ENCODE data around the gene VAMP5.
"Not testable (repeated sequence)": the region's sequence is repeated elsewhere in the genome, so short reads cannot be mapped to it uniquely, and the experiment has no call there.

The VAMP5 gene

DNA sequence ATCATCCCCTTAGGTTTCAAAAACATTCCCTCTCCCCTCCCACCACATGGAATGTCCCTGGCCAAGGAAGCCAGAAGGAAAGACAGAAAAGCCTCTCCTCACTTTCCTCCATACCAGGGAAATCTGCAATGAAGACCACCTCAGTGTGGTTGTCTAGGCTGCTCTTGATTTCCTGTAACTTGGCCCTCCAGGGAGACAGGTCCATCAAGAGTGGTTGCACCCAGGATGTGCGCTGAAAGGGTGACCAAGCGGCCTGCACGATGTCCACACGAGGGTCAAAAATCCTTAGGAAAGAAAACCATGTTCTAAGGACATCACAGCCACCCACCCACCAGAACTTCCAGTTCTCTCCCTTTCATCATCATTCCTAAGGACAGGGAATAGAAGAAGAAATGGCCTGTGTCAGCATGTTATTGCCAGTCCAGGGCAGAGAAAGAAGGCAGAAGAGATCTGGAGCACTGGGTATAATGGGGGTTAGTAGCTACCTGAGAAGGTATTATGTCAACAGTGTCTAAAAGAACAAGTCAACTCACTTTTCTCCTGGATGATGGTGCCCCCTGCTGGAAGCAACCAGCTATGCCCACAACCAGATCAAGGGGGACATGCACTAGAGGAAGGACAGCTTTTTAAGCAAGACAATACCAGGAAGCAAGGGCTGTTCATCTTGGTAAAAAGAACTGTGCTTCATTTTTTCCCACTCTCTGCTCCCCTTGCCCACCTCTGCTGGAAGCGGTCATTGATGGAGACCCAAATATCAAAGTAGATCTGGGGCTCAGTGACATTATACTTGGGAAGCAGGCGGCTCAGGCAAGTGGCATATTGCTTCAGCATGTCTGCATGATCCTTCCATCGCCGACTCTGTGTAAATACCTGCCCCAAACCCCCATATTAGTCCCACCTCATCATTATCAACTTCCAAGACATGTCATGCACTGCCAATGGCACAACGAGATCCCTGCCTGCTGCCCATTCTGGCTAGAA, 32.2 kb upstream of the VAMP5 start:
- DNase-seq: peak; percentile 65

DNA sequence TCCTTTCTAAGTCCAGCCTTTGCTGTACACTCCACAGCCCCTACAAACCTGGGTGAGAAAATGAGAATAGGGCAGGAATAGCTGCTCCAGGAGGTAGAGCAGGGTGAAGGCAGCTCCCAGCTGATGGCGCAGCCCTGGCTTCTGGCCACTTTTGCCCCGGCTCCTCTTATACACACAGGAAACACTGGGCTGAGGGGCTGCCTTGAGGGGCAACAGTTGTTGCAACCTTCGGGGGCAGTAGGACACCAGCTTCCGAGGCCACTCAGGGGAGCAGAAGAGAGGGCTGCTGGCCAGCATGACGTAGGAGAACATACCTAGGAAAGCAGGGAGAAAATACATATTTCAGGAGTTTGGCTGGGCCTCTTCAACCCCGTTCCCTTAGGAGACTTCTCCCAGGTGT, 31.0 kb upstream of the VAMP5 start:
- no peak for DNase-seq

GRCh38 chr2:85554980-85555612, 29.1 kb upstream of the VAMP5 start:
- no peak for DNase-seq

DNA sequence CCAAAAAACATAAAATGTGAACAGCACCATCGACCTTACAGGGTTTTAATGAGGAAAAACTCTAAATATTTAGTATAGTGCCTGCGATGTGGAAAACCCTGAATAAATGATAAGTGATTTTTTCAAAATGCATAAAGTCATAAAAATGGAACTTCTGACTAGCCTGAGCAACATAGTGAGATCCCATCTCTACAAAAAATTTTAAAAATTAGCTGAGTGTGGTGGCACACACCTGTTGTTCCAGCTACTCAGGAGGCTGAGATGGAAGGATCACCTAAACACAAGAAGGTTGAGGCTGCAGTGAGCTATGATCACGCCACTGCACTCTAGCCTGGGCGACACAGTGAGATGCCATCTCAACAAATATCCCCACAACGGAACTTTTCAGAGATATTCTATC, 27.1 kb upstream of the VAMP5 start:
- no peak for DNase-seq

- no peak for DNase-seq
Measured at GRCh38 chr2:85558160-85558559, 26.1 kb upstream of the VAMP5 start.

GRCh38 chr2:85560403-85560726, 23.9 kb upstream of the VAMP5 start:
- DNase-seq: not testable (repeated sequence)

DNA sequence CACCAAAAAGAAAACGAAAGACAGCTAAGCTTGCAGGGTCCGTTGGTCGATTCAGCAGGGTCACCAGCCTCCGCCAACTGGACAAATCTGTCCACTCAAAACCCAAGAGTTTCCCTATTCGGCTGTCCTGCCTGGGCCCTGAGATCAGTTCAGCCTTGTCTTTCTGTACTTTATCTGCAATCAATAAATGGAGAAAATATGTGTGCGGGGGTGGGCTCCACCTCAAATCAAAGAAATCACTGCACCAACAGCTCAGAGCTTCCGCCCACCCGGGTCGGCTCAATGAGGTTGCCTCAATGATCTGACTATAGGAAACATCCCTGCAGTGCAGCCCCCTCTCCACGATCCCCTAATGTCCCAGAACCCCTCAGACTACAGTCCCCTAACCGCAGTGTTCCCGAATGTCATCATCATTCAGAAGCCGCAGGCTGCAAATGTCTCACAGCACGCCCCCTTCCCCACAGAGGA, 23.4 kb upstream of the VAMP5 start:
- no peak for DNase-seq

- peak; percentile 60 for DNase-seq
Measured at GRCh38 chr2:85561280-85562212, 22.7 kb upstream of the VAMP5 start, which contains the start of gene GGCX. TSS of gene GGCX (minus strand) at chr2:85561493. CDS start at chr2:85561428, 65 bp downstream.

DNA sequence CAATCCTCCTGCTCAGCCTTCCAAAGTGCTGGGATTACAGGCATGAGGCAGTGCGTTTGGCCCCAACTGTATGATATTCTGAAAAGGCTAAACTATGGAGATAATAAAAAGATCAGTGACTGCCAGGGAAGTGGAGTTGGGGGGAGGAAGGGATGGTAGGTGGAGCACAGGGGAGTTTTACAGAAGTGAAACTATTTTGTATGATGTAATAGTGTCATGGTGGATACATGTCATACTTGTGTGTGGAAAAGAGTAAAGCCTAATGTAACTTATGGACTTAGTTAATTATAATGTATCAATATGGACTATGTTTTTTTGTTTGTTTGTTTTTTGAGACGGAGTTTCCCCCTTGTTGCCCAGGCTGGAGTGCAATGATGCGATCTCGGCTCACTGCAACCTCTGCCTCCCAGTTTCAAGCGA, 20.1 kb upstream of the VAMP5 start:
- DNase-seq: no peak

- no peak for DNase-seq
Measured at GRCh38 chr2:85566265-85566664, 18.0 kb upstream of the VAMP5 start.

DNA sequence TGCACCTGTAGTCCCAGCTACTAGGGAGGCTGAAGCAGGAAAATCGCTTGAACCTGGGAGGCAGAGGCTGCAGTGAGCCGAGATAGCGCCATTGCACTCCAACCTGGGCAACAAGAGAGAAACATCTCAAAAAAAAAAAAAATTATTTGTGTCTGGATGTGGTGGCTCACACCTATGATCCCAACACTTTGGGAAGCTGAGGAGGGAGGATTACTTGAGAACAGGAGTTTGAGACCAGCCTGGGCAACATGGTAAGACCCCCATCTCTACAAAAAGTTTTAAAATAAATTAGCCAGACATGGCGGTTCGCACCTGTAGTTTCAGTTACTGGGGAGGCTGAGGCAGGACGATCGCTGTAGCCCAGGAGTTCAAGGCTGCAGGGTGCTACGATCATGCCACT, 8.5 kb upstream of the VAMP5 start:
- no peak for DNase-seq

DNA sequence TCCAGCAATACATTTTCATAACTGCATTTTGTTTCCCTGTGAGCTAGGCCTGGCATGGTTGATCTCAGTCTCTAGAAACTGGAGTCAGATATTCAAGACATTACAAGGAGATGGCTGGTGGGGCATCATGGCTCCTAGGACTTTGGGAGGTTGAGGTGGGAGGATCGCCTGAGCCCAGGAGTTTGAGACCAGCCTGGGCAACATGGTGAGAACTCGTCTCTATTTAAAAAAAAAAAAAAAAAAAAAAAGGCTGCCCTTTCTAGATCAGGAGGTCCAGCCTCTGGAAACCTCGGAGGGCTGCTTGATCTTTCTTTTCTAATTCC, 7.2 kb upstream of the VAMP5 start:
- no peak for DNase-seq

GRCh38 chr2:85577386-85578242, 6.6 kb upstream of the VAMP5 start, which contains the start of gene VAMP8:
TSS of gene VAMP8 (plus strand) at chr2:85577586. CDS start at chr2:85577647, 61 bp downstream.
- DNase-seq: no peak

DNA sequence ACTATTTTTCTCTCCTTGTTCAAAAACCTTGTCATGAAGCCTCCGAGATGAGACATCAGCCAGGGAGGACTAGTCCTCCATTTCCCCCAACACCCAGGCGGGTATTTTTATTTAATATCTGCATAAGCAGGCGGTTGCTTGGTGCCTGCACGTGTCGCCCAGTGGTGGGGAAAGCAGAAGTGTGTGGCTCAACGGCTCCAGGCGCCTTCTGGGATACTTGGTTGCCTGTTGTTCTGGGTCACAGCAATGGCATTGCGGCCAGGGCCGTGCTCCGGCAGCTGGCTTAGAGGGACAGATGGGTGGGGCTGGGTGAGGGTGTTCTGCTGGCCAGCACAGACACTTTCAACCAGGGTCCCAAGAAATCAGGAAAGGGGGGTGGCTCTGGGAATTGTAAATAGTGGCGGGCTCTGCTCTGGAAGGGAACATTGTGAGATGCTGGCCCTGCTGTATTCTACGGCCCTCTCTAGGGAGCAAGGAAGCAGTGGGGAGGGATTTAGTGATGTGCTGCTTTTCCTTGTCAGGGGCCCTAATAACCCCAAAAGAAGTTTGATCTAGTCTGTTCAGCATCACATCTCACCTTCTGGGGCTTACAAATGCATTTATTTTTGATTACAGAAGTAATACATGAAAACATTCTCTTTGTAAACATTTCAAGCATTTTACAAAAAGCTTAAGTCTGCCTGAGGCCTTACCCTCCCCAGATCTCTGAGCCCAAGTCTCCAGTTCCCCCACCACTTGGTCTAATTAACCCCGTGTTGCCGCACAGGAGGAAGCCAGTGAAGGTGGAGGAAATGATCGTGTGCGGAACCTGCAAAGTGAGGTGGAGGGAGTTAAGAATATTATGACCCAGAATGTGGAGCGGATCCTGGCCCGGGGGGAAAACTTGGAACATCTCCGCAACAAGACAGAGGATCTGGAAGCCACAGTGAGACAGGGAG, 5.7 kb upstream of the VAMP5 start:
- DNase-seq: no peak

DNA sequence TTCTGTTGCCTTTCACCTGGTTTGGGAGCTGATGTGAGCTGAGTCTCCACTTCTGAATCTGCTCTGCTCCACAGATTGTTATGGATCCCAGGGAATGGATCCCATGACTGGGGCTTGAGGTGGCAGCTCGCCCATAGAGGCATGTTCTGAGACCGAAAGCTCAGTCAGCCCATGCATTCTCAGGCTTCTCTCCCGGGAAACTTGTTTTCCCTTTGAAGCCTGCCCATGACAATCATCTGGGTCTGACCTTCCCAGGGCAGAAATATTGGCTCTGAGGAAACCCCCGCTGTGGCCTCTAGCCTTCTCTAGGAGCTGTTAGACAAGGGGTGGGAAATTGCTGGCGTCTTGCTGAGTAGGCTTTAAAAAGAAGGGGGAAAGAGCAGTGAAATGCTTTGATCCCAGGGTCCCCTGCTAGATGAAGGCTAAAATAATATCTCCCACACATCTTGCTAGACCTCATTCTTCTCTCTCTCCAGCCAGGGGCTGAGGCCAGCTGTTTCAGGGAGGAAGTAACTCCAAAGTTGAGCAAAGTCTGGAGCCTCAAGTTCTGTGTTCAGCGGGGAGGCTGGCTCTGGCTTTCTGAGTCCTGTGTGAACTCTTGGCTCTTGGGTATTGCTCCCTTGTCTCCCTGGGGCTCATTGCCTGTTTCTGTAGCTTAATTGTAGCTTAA, 4.8 kb upstream of the VAMP5 start:
- DNase-seq: no peak

GRCh38 chr2:85580206-85580605, 4.0 kb upstream of the VAMP5 start:
- no peak for DNase-seq

GRCh38 chr2:85582492-85582891, 1.7 kb upstream of the VAMP5 start:
- DNase-seq: no peak

GRCh38 chr2:85583667-85584353, 421 bp upstream of the VAMP5 start:
- no peak for DNase-seq

Measured in NCI-H2029 treated with DMSO at 0.1 percent for 48 hours (cell line).